Lung (tissue), 12 donors: ENCODE data around the gene C1QTNF7. TPM values are rescaled to one million over a fixed set of nuclear protein-coding genes. Genes with fewer than 3 reads are reported as not detected.

ENCODE experiments used
- ATAC-seq: fragments of 200-7000 bp; cut with Tn5 transposase; one replicate; pipeline ENCODE4 v1.9.1; 2020; ENCODE audit warnings: moderate number of reproducible peaks; ENCODE audit not compliant: insufficient read depth, low FRiP score
- DNase-seq, 3 donors: peaks; one replicate each; pipeline ENCODE4 v3.0.0-alpha.2; 2013 to 2017
- H3K27ac ChIP-seq, 2 donors: one replicate each; pipeline ENCODE4 v1.5.1; 2013; ENCODE audit warnings: mild to moderate bottlenecking in 2 of 2, moderate library complexity in 2 of 2, control low read depth in 1 of 2, inconsistent platforms in 1 of 2, low read depth in 1 of 2, low read length in 1 of 2
- H3K27me3 ChIP-seq, 3 donors: one replicate each; pipeline ENCODE4 v1.5.1; 2013; ENCODE audit warnings: low read length in 2 of 3; ENCODE audit not compliant: control insufficient read depth in 3 of 3, insufficient read depth in 3 of 3
- H3K36me3 ChIP-seq, 4 donors: one replicate each; pipeline ENCODE4 v1.5.1; 2013; ENCODE audit warnings: low read length in 4 of 4, mild to moderate bottlenecking in 1 of 4, moderate library complexity in 1 of 4; ENCODE audit not compliant: control insufficient read depth in 4 of 4, insufficient read depth in 4 of 4
- H3K4me1 ChIP-seq, 5 donors: one replicate each; pipeline ENCODE4 v1.5.1; 2013; ENCODE audit warnings: low read length in 5 of 5, mild to moderate bottlenecking in 2 of 5, moderate library complexity in 1 of 5; ENCODE audit not compliant: control insufficient read depth in 5 of 5, insufficient read depth in 5 of 5
- H3K4me3 ChIP-seq: one replicate; pipeline ENCODE4 v1.5.1; 2013; ENCODE audit warnings: mild to moderate bottlenecking, control low read depth, moderate library complexity
- H3K9ac ChIP-seq, 2 donors: one replicate each; pipeline ENCODE4 v1.5.1; 2013; ENCODE audit warnings: low read length in 2 of 2, control low read depth in 1 of 2; ENCODE audit not compliant: insufficient read depth in 1 of 2
- H3K9me3 ChIP-seq, 4 donors: one replicate each; pipeline ENCODE4 v1.5.1; 2013; ENCODE audit warnings: low read length in 3 of 4, mild to moderate bottlenecking in 1 of 4, moderate library complexity in 1 of 4; ENCODE audit not compliant: control insufficient read depth in 4 of 4, insufficient read depth in 3 of 4
- WGBS, 2 donors: extraction: QIAGEN DNeasy Blood & Tissue Kit; methylation state at CpG; one replicate each; pipeline ENCODE4 v1.1.7; 2013; 5-methylcytosine and 5-hydroxymethylcytosine counted together
- polyA plus RNA-seq, 2 donors: library from polyadenylated mRNA; stranded (reverse); fragments of 200-250 nt; gene quantifications; one replicate each; pipeline ENCODE4 v1.2.1, GENCODE V29; 2013
- total RNA-seq, 2 donors: library from RNA; depleted of rRNA in 1 of 2; stranded (reverse); fragments of >200 nt in 1 of 2; gene quantifications; one replicate each; pipeline ENCODE4 v1.2.1, GENCODE V29; 2014 to 2021
- TF ChIP-seq, protein P1 (sequence below): IDR thresholded peaks from 2 replicates; pipeline ENCODE4 v1.5.1; 2012; ENCODE audit warnings: mild to moderate bottlenecking; ENCODE audit errors: control extremely low read depth, extremely low read depth
- donor health status: control.
- donor health status: control.
- donor health status: Bipolar disorder and iron deficiency.
- donor health status: healthy.
- donor health status: DM: yes; HTN: yes; CAD: no.

The C1QTNF7 gene
- total and polyA plus RNA-seq, 4 donors: 0.38 to 10.5 (median 2.3) TPM

- Histone ChIP-seq H3K9ac (no peak overlapping the region), H3K27ac (no peak overlapping the region), H3K9me3 (no peaks in the 10 kb centered on the region), H3K4me1 (peaks cover 0 to 17% (median 9%) of the 10 kb centered on the region in 5 donors), H3K36me3 (peaks cover 0 to 3% (median 0%) of the 10 kb centered on the region in 4 donors), H3K4me3 (no peak overlapping the region), H3K27me3 (no peaks in the 10 kb centered on the region)
- 43 to 57% methylated on average over 6 of the region's 6 CpGs for WGBS, 2 donors
- no peak for DNase-seq
- TF ChIP-seq, protein P1, sequence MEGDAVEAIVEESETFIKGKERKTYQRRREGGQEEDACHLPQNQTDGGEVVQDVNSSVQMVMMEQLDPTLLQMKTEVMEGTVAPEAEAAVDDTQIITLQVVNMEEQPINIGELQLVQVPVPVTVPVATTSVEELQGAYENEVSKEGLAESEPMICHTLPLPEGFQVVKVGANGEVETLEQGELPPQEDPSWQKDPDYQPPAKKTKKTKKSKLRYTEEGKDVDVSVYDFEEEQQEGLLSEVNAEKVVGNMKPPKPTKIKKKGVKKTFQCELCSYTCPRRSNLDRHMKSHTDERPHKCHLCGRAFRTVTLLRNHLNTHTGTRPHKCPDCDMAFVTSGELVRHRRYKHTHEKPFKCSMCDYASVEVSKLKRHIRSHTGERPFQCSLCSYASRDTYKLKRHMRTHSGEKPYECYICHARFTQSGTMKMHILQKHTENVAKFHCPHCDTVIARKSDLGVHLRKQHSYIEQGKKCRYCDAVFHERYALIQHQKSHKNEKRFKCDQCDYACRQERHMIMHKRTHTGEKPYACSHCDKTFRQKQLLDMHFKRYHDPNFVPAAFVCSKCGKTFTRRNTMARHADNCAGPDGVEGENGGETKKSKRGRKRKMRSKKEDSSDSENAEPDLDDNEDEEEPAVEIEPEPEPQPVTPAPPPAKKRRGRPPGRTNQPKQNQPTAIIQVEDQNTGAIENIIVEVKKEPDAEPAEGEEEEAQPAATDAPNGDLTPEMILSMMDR: no peak
- ATAC-seq: no peak
These were observed 11.2 kb upstream of the C1QTNF7 start for GRCh38 chr4:15416357-15417232.

GRCh38 chr4:15417233-15417660 is 10.6 kb upstream of the C1QTNF7 start:
- Histone ChIP-seq H3K9ac (no peak overlapping the region), H3K27me3 (no peaks in the 10 kb centered on the region), H3K4me1 (peaks cover 0 to 17% (median 9%) of the 10 kb centered on the region in 5 donors), H3K36me3 (no peaks in the 10 kb centered on the region), H3K27ac (no peak overlapping the region), H3K9me3 (no peaks in the 10 kb centered on the region), H3K4me3 (no peak overlapping the region)
- ATAC-seq: no peak
- no peak for DNase-seq
- TF ChIP-seq, protein P1: no peak

GRCh38 chr4:15418956-15419355 is 8.9 kb upstream of the C1QTNF7 start:
- H3K27me3 ChIP-seq: no peaks in the 10 kb centered on the region
- H3K4me3 ChIP-seq: no peak overlapping the region
- H3K9ac ChIP-seq: no peak overlapping the region
- no peak overlapping the region for H3K27ac ChIP-seq
- H3K36me3 ChIP-seq: no peaks in the 10 kb centered on the region
- peaks cover 0 to 10% (median 7%) of the 10 kb centered on the region in 5 donors for H3K4me1 ChIP-seq
- peaks cover 0 to 2% (median 0%) of the 10 kb centered on the region in 4 donors for H3K9me3 ChIP-seq
- ATAC-seq: no peak
- TF ChIP-seq, protein P1: no peak
- no peak for DNase-seq
- WGBS, 2 donors: 46 to 87% methylated on average over 2 of the region's 2 CpGs
